Fibroblast of lung (primary cell): Measurements from ENCODE around the gene MAP3K4.

ENCODE experiments used
- CTCF ChIP-seq, 2 donors: IDR thresholded peaks in 1 of 2; conservative IDR thresholded peaks in 1 of 2; 1 replicate in 1 of 2; 2 replicates in 1 of 2; pipeline ENCODE4 v1.5.1; 2011 to 2012; ENCODE audit warnings: low read length in 2 of 2, control low read depth in 1 of 2, inconsistent platforms in 1 of 2, low read depth in 1 of 2, mild to moderate bottlenecking in 1 of 2
- EZH2 ChIP-seq: IDR thresholded peaks from 2 replicates; pipeline ENCODE4 v1.5.1; 2012; ENCODE audit warnings: low read length, control low read depth, mild to moderate bottlenecking; ENCODE audit errors: missing control alignments

DNA sequence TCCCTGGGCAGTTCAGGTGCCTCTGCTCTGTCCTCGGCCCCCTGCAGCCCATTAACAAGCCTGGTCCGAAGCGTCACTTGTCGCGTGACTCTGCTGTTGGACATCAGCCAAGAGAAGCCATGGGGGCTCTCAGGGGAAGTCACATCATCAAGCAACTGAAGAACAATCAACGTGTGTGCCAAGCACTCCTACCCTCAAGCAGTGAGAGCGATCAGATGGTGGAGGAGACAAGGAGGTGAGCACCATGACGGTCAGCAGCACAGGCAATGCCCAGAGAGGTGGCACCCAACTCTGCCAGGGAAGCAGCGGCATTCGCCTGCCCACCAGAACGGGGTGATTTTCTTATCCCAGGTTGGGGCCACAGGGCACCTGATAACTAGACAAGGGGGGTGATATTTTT lies 149.6 kb downstream of the MAP3K4 start:
- TF ChIP-seq CTCF (conservative IDR thresholded peaks at IDR 0.05 in 1 of 2, IDR thresholded peaks at IDR 0.05 in 1 of 2; ENCODE audit: low read depth in 1 of 2, low read length in 2 of 2): no peak
- no peak for TF ChIP-seq EZH2
